Natural killer cell treated with Interleukin-12 subunit alpha and Interleukin-12 subunit beta and Interleukin-15 and Interleukin-18, amount 100 ng/mL, for 72 hours (primary cell): ENCODE results near the gene CCL1. TPM values are rescaled to one million over a fixed set of nuclear protein-coding genes. Genes with fewer than 3 reads are reported as not detected.

Experiments used
- ATAC-seq, 2 donors: fragments of 150-1000 bp; cut with Tn5 transposase in 1 of 2; sonication (Bioruptor Pico), chemical (Tn5 transposase) in 1 of 2; 2 replicates each; pipeline ENCODE4 v1.10.0; 2021
- DNase-seq: peaks from one replicate; pipeline ENCODE4 v3.0.0; 2022; ENCODE audit warnings: low spot score
- H3K27ac Mint-ChIP-seq, 2 donors: 1 replicate in 1 of 2; 2 replicates in 1 of 2; pipeline ENCODE4 v1.8.0; 2022; ENCODE audit warnings: mixed read lengths in 2 of 2, mild to moderate bottlenecking in 1 of 2, moderate library complexity in 1 of 2
- H3K27me3 Mint-ChIP-seq, 2 donors: 1 replicate in 1 of 2; 2 replicates in 1 of 2; pipeline ENCODE4 v1.8.0; 2022; ENCODE audit warnings: mixed read lengths in 2 of 2
- H3K36me3 Mint-ChIP-seq: one replicate; pipeline ENCODE4 v1.8.0; 2022; ENCODE audit warnings: mixed read lengths
- H3K4me1 Mint-ChIP-seq, 2 donors: 1 replicate in 1 of 2; 2 replicates in 1 of 2; pipeline ENCODE4 v1.8.0; 2022; ENCODE audit warnings: low read depth in 2 of 2, mixed read lengths in 2 of 2, mild to moderate bottlenecking in 1 of 2
- H3K4me3 Mint-ChIP-seq: one replicate; pipeline ENCODE4 v1.8.0; 2022; ENCODE audit warnings: mixed read lengths
- H3K9me3 Mint-ChIP-seq: 2 replicates; pipeline ENCODE4 v1.8.0; 2022; ENCODE audit warnings: mixed read lengths
- total RNA-seq, 2 donors: library from RNA; stranded (reverse); gene quantifications; one replicate each; pipeline ENCODE4 v1.2.3, GENCODE V29; 2022

The CCL1 gene
- 1 to 10 TPM; 3.5 to 4.8 TPM for total RNA-seq

DNA sequence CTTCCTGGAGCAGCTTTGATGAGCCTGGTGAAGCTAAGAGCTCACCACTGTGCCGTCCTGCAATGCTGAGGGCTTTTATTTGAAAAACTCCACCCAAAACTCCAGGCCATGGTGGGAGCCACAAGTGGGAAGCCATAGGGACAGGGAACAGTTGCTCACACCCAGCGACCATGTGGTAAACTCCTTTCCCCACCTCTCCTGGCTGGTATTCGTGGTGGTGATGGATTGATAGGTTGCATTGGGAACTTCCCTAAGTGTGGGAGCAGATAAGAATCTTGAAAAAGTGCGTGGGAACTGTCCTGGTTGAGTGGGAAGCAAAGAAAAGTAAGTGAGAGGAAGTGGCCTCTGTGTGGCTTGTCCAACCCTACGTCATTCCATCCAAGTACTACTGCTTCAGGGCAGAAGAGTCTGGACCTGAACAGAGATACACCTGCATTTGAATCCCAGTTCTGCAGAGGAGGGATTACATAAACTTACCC, at the start of gene CCL1:
Gene CCL1, minus strand, starts transcription at position 51 of the 479 bp plus-strand sequence. CDS start 72 bp downstream, outside the sequence.
- Mint-ChIP-seq H3K4me1 (peaks cover 10 to 16% of the 10 kb centered on the region in 2 donors), H3K27me3 (peaks cover 8 to 21% of the 10 kb centered on the region in 2 donors), H3K27ac (no peak within 1 kb of the TSS), H3K4me3 (no peak within 1 kb of the TSS), H3K36me3 (no peaks in the 10 kb centered on the region), H3K9me3 (no peaks in the 10 kb centered on the region)
- ATAC-seq (no peak), DNase-seq (no peak)

- no peaks in the 10 kb centered on the region for H3K9me3 Mint-ChIP-seq
- ATAC-seq (no peak), DNase-seq (no peak)
- peaks cover 0 to 6% of the 10 kb centered on the region in 2 donors for H3K4me1 Mint-ChIP-seq
- peaks cover 44 to 57% of the 10 kb centered on the region in 2 donors for H3K27me3 Mint-ChIP-seq
- H3K36me3 Mint-ChIP-seq, result no peaks in the 10 kb centered on the region
- no peak overlapping the region for H3K4me3 Mint-ChIP-seq
- H3K27ac Mint-ChIP-seq, result no peak overlapping the region
Measured at GRCh38 chr17:34412534-34412933, 49.5 kb upstream of the CCL1 start.

- Mint-ChIP-seq H3K27me3 (peaks cover 44 to 55% of the 10 kb centered on the region in 2 donors), H3K27ac (no peak overlapping the region), H3K9me3 (no peaks in the 10 kb centered on the region), H3K36me3 (no peaks in the 10 kb centered on the region), H3K4me3 (no peak overlapping the region), H3K4me1 (peaks cover 0 to 6% of the 10 kb centered on the region in 2 donors)
- ATAC-seq (no peak), DNase-seq (no peak)
Measured at GRCh38 chr17:34411646-34412421, 48.8 kb upstream of the CCL1 start.

DNA sequence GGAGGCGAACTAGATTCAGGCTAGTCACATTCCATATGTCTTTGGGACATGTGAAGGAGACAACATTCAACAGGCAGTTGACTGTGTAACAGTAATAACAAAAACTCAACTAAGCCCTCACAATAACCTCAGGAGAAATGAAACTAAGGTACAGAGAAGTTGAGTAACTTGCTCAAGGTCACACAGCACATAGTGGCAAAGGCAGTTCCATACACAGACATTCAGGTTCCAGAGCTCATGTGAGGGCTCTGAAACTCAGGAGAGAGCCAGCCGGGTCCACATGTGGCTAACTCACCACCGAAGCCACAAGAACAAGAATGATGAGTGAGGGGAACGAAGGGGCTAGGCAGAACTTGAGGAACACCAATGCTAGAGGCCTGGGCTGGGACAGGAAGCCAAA, 46.3 kb upstream of the CCL1 start:
- H3K27ac Mint-ChIP-seq, result no peak overlapping the region
- DNase-seq (no peak), ATAC-seq (no peak)
- H3K36me3 Mint-ChIP-seq, result no peaks in the 10 kb centered on the region
- peaks cover 0 to 6% of the 10 kb centered on the region in 2 donors for H3K4me1 Mint-ChIP-seq
- peaks cover 39 to 45% of the 10 kb centered on the region in 2 donors for H3K27me3 Mint-ChIP-seq
- no peak overlapping the region for H3K4me3 Mint-ChIP-seq
- H3K9me3 Mint-ChIP-seq, result no peaks in the 10 kb centered on the region

- H3K27ac Mint-ChIP-seq, result no peak overlapping the region
- ATAC-seq (no peak), DNase-seq (no peak)
- peaks cover 0 to 5% of the 10 kb centered on the region in 2 donors for H3K4me1 Mint-ChIP-seq
- no peaks in the 10 kb centered on the region for H3K9me3 Mint-ChIP-seq
- H3K27me3 Mint-ChIP-seq, result peaks cover 34 to 36% of the 10 kb centered on the region in 2 donors
- H3K4me3 Mint-ChIP-seq, result no peak overlapping the region
- no peaks in the 10 kb centered on the region for H3K36me3 Mint-ChIP-seq
Measured at GRCh38 chr17:34408439-34408838, 45.4 kb upstream of the CCL1 start.

DNA sequence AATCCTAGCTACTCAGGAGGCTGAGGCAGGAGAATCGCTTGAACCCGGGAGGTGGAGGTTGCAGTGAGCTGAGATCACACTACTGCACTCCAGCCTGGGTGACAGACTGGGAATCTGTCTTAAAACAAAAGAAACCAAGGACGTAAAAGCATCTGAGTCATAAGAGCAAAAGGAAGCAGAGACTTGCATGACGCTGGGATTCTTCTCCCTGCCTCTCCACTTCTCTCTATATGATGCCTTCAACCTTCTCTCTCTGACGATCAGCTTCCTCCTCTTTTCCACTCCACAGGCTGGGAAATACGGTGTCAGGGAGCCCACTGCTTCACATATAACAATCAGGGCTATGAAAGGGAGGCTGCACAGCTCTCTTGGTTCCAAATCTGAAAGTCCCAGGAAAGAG, 43.2 kb upstream of the CCL1 start:
- Mint-ChIP-seq H3K36me3 (no peaks in the 10 kb centered on the region), H3K4me3 (no peak overlapping the region), H3K27me3 (peaks cover 21 to 28% of the 10 kb centered on the region in 2 donors), H3K27ac (no peak overlapping the region), H3K9me3 (no peaks in the 10 kb centered on the region), H3K4me1 (no peaks in the 10 kb centered on the region)
- no peak for ATAC-seq
- DNase-seq, result no peak

DNA sequence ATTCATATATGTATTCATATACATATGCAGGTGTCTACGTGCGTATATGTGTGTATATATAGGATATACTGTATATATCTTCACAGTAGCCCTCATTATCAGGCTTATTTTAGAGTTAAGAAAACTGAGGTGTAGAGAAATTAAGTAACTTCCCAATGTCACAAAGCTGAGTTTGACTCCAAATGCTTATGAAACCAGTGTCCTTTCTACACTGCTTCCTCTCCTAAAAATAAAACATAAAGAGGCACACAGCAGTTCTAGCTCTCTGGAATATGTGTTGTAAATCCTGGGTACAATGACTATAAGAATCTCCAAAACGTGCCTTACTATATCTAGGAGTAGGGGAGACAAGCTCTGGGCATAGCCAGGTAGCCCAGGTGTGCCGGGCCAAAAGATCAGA, 40.0 kb upstream of the CCL1 start:
- Mint-ChIP-seq H3K27me3 (peaks cover 4% of the 10 kb centered on the region in 2 donors), H3K36me3 (no peaks in the 10 kb centered on the region), H3K4me3 (no peak overlapping the region), H3K4me1 (peaks cover 0 to 6% of the 10 kb centered on the region in 2 donors), H3K27ac (no peak overlapping the region), H3K9me3 (no peaks in the 10 kb centered on the region)
- ATAC-seq (no peak), DNase-seq (no peak)

- no peak for ATAC-seq
Measured at GRCh38 chr17:34401165-34401564, 38.1 kb upstream of the CCL1 start.

GRCh38 chr17:34400301-34400931, 37.4 kb upstream of the CCL1 start:
- Mint-ChIP-seq H3K36me3 (no peaks in the 10 kb centered on the region), H3K27ac (no peak overlapping the region), H3K4me1 (peaks cover 0 to 6% of the 10 kb centered on the region in 2 donors), H3K27me3 (peaks cover 12% of the 10 kb centered on the region in 2 donors), H3K9me3 (no peaks in the 10 kb centered on the region), H3K4me3 (no peak overlapping the region)
- no peak for DNase-seq
- peak in 1 of 2 donors; percentile 45 for ATAC-seq

More at GRCh38 chr17:34401165-34401564, 38.1 kb upstream of the CCL1 start:
- H3K27ac Mint-ChIP-seq, result no peak overlapping the region
- peaks cover 12% of the 10 kb centered on the region in 2 donors for H3K27me3 Mint-ChIP-seq
- no peaks in the 10 kb centered on the region for H3K36me3 Mint-ChIP-seq
- no peak overlapping the region for H3K4me3 Mint-ChIP-seq
- DNase-seq, result no peak
- H3K4me1 Mint-ChIP-seq, result peaks cover 0 to 6% of the 10 kb centered on the region in 2 donors
- no peaks in the 10 kb centered on the region for H3K9me3 Mint-ChIP-seq

DNA sequence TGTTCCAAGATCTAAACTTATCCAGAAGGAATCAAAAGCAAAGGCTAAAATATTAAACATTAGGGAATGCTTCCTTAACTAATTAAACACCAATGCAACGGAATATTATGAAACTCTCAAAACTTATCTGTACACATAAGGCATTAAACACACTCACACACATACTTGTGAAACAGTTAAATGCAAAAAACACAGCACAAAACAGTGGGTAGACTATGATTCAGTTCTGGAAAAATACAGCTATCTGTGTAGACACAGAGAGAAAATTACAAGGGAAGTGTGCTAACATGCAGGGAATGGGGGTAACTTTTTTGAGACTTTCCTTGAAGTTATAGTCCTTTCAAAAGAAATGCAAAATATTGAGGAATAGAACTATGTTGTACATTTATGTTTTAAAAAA, 36.7 kb upstream of the CCL1 start:
- H3K27me3 Mint-ChIP-seq, result peaks cover 14 to 19% of the 10 kb centered on the region in 2 donors
- peaks cover 0 to 6% of the 10 kb centered on the region in 2 donors for H3K4me1 Mint-ChIP-seq
- no peak for DNase-seq
- no peak for ATAC-seq
- no peaks in the 10 kb centered on the region for H3K9me3 Mint-ChIP-seq
- no peak overlapping the region for H3K4me3 Mint-ChIP-seq
- H3K36me3 Mint-ChIP-seq, result no peaks in the 10 kb centered on the region
- H3K27ac Mint-ChIP-seq, result no peak overlapping the region

DNA sequence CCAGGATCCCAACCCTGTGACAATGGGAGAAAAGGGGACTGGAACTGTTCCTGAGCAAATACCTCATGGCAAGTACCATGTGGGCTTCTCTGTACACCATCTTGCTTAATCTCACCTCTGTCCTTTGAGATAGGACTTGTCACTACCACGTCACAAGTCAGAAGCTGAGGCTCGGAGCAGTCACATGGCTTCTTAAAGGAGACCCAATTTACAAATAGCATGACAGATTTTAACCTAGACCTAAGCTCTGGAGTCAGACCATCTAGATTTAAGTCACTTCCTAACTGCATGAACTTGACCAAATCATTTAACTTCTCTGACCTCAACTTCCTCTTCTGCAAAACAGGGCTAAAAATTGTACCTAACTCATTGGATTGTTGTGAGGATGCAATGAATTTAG, 36.0 kb upstream of the CCL1 start:
- Mint-ChIP-seq H3K27me3 (peaks cover 18 to 21% of the 10 kb centered on the region in 2 donors), H3K36me3 (no peaks in the 10 kb centered on the region), H3K4me1 (peaks cover 0 to 6% of the 10 kb centered on the region in 2 donors), H3K9me3 (no peaks in the 10 kb centered on the region), H3K4me3 (no peak overlapping the region), H3K27ac (peak overlapping the region in 1 of 2 donors; percentile 53)
- peak in 1 of 2 donors; percentile 85 for ATAC-seq
- no peak for DNase-seq

- H3K27ac Mint-ChIP-seq, result no peak overlapping the region
- H3K4me1 Mint-ChIP-seq, result peaks cover 0 to 6% of the 10 kb centered on the region in 2 donors
- no peaks in the 10 kb centered on the region for H3K36me3 Mint-ChIP-seq
- no peak for ATAC-seq
- no peak overlapping the region for H3K4me3 Mint-ChIP-seq
- no peak for DNase-seq
- no peaks in the 10 kb centered on the region for H3K9me3 Mint-ChIP-seq
- peaks cover 20 to 21% of the 10 kb centered on the region in 2 donors for H3K27me3 Mint-ChIP-seq
Measured at GRCh38 chr17:34397265-34397664, 34.2 kb upstream of the CCL1 start.

DNA sequence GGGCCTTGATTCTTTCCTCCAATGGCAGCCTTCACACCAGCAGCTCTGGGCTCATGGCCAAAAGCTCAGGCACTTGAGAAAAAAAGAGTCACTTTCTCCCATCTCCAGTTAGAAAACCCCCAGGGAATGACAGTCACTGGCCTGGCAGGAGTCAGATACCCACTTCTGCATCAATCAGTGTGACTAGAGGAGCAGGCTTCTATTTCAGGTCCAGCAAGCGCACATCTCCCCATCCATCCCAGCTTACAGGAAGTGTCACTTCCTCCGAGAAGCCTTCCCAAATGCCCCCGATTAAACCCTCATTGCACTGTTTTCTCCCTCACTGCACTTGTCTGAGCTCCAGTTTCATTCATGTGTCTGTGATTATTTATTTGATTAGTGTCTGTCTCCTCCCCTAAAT, 30.4 kb upstream of the CCL1 start:
- DNase-seq, result no peak
- peaks cover 19 to 21% of the 10 kb centered on the region in 2 donors for H3K27me3 Mint-ChIP-seq
- no peak for ATAC-seq
- H3K4me1 Mint-ChIP-seq, result peaks cover 7 to 8% of the 10 kb centered on the region in 2 donors
- H3K9me3 Mint-ChIP-seq, result no peaks in the 10 kb centered on the region
- H3K4me3 Mint-ChIP-seq, result no peak overlapping the region
- no peak overlapping the region for H3K27ac Mint-ChIP-seq
- no peaks in the 10 kb centered on the region for H3K36me3 Mint-ChIP-seq

DNA sequence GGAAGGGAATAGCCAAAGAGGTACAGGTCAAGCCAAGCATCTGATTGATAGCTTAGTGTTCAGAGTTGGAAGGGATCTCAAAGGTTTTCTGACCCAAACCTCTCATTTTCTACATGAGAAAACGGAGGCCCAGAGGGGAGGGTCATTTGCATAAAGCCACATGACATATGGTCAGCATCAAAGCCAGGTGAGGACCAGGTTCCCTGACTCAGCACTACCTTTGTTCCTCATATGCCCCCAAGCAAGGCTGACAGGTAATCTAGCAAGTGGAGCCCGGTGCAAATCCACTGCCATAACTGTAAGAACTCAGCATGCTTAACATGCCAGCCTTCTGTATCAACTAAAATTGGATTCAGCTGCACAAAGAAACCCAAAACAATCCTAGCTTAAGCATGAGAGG, 28.2 kb upstream of the CCL1 start:
- Mint-ChIP-seq H3K9me3 (no peaks in the 10 kb centered on the region), H3K4me1 (peaks cover 16 to 20% of the 10 kb centered on the region in 2 donors), H3K27me3 (peaks cover 16 to 18% of the 10 kb centered on the region in 2 donors), H3K4me3 (no peak overlapping the region), H3K27ac (no peak overlapping the region), H3K36me3 (no peaks in the 10 kb centered on the region)
- DNase-seq (no peak), ATAC-seq (no peak)
